Measurements from ENCODE around the gene DNMBP.

DNA sequence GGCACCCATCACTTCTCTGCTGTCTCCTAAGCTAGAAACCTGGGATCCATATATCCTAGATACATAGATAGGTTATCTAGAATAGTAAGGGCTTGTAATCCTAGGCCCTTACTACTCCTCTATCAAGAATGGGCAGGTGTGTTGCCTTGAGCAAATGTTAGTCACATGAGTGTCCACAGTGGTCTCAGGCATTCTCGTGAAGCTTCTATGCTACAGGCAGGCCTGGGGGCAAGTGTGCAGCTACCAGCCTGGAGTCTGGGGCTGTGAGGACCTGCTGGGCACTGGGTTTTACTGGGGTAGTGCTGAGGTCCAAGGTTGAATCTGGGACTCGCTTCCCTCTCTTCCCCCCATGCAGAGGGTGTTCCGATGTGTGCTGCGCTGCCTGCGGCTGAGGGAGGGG lies 135.9 kb downstream of the DNMBP start:
- TF ChIP-seq STAT1 (IDR thresholded peaks at IDR 0.05; ENCODE audit: unreplicated experiment) (no peak), ZNF331 (CRISPR knock-in tag; IDR thresholded peaks at IDR 0.05; ENCODE audit: low read depth) (no peak), EZH2phosphoT487 (IDR thresholded peaks at IDR 0.05; ENCODE audit: unreplicated experiment) (no peak), EZH2 (IDR thresholded peaks at IDR 0.05; ENCODE audit: low read depth, unreplicated experiment) (no peak), POLR2AphosphoS5 (IDR thresholded peaks at IDR 0.05; ENCODE audit: low read depth) (no peak; the same call in 1 of the 2 replicates), ZNF462 (CRISPR knock-in tag; IDR thresholded peaks at IDR 0.05) (no peak), CREB1 (CRISPR knock-in tag; IDR thresholded peaks at IDR 0.05; ENCODE audit: low read depth) (no peak), ETS1 (IDR thresholded peaks at IDR 0.05) (no peak), JUNB (IDR thresholded peaks at IDR 0.05; ENCODE audit: unreplicated experiment) (no peak)
- TF ChIP-seq, protein P1, sequence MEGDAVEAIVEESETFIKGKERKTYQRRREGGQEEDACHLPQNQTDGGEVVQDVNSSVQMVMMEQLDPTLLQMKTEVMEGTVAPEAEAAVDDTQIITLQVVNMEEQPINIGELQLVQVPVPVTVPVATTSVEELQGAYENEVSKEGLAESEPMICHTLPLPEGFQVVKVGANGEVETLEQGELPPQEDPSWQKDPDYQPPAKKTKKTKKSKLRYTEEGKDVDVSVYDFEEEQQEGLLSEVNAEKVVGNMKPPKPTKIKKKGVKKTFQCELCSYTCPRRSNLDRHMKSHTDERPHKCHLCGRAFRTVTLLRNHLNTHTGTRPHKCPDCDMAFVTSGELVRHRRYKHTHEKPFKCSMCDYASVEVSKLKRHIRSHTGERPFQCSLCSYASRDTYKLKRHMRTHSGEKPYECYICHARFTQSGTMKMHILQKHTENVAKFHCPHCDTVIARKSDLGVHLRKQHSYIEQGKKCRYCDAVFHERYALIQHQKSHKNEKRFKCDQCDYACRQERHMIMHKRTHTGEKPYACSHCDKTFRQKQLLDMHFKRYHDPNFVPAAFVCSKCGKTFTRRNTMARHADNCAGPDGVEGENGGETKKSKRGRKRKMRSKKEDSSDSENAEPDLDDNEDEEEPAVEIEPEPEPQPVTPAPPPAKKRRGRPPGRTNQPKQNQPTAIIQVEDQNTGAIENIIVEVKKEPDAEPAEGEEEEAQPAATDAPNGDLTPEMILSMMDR (conservative IDR thresholded peaks at IDR 0.05; ENCODE audit: low read depth in 2 of 2): no peak
- TF ChIP-seq, protein P2, sequence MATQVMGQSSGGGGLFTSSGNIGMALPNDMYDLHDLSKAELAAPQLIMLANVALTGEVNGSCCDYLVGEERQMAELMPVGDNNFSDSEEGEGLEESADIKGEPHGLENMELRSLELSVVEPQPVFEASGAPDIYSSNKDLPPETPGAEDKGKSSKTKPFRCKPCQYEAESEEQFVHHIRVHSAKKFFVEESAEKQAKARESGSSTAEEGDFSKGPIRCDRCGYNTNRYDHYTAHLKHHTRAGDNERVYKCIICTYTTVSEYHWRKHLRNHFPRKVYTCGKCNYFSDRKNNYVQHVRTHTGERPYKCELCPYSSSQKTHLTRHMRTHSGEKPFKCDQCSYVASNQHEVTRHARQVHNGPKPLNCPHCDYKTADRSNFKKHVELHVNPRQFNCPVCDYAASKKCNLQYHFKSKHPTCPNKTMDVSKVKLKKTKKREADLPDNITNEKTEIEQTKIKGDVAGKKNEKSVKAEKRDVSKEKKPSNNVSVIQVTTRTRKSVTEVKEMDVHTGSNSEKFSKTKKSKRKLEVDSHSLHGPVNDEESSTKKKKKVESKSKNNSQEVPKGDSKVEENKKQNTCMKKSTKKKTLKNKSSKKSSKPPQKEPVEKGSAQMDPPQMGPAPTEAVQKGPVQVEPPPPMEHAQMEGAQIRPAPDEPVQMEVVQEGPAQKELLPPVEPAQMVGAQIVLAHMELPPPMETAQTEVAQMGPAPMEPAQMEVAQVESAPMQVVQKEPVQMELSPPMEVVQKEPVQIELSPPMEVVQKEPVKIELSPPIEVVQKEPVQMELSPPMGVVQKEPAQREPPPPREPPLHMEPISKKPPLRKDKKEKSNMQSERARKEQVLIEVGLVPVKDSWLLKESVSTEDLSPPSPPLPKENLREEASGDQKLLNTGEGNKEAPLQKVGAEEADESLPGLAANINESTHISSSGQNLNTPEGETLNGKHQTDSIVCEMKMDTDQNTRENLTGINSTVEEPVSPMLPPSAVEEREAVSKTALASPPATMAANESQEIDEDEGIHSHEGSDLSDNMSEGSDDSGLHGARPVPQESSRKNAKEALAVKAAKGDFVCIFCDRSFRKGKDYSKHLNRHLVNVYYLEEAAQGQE (IDR thresholded peaks at IDR 0.05; ENCODE audit: unreplicated experiment): no peak

All from GM23338 (cell line).